MCF 10A (cell line): ENCODE data around the gene TEAD1. TPM values are rescaled to one million over a fixed set of nuclear protein-coding genes. Genes with fewer than 3 reads are reported as not detected.

Source experiments
- BruUV-seq: library from RNA; stranded (reverse); fragments of 400-500 nt; replicated peaks from 2 replicates; lab custom pipeline; 2021; lab: Mats Ljungman, UMichigan
- CTCF ChIA-PET: fragments of 300-600 bp; sonication (Branson Sonifier 250); formaldehyde crosslinking; extraction: SDS; loops from one replicate; lab custom pipeline; 2021; ENCODE audit warnings: antibody characterized with exemption, inconsistent platforms; lab: Yijun Ruan, JAX
- POLR2A ChIA-PET: fragments of 300-600, 350-650 bp; sonication (Branson Sonifier 250); formaldehyde crosslinking; extraction: SDS; loops from one replicate; lab custom pipeline; 2020; ENCODE audit warnings: antibody characterized with exemption, inconsistent platforms; lab: Yijun Ruan, JAX
- DNase-seq: peaks from one replicate; pipeline ENCODE4 v3.0.0-alpha.2; 2018; ENCODE audit not compliant: unreplicated experiment
- H3K27ac Mint-ChIP-seq: one replicate; pipeline ENCODE4 v1.8.0; 2022; ENCODE audit warnings: mild to moderate bottlenecking, low read depth, mixed read lengths; ENCODE audit not compliant: unreplicated experiment
- H3K27me3 Mint-ChIP-seq: one replicate; pipeline ENCODE4 v1.8.0; 2022; ENCODE audit warnings: mixed read lengths; ENCODE audit not compliant: insufficient read depth, unreplicated experiment
- H3K36me3 Mint-ChIP-seq: one replicate; pipeline ENCODE4 v1.8.0; 2022; ENCODE audit warnings: mild to moderate bottlenecking, moderate library complexity, mixed read lengths; ENCODE audit not compliant: insufficient read depth, unreplicated experiment
- H3K4me1 Mint-ChIP-seq: one replicate; pipeline ENCODE4 v1.8.0; 2022; ENCODE audit warnings: mixed read lengths; ENCODE audit not compliant: insufficient read depth, unreplicated experiment
- H3K4me3 Mint-ChIP-seq: one replicate; pipeline ENCODE4 v1.8.0; 2022; ENCODE audit warnings: mild to moderate bottlenecking, moderate library complexity, mixed read lengths; ENCODE audit not compliant: unreplicated experiment
- H3K9me3 Mint-ChIP-seq: one replicate; pipeline ENCODE4 v1.8.0; 2022; ENCODE audit warnings: mixed read lengths; ENCODE audit not compliant: unreplicated experiment
- CTCF ChIP-seq: fragments of 200-600 bp; IDR thresholded peaks from one replicate; pipeline ENCODE4 v1.8.0; 2022; ENCODE audit warnings: antibody characterized with exemption, mild to moderate bottlenecking; ENCODE audit not compliant: unreplicated experiment
- intact Hi-C: fragments of 100-400 bp; cut with micrococcal nuclease; formaldehyde crosslinking; loops from 2 replicates; pipeline ENCODE4 v1.14.1; 2022
- total RNA-seq: library from RNA; stranded (reverse); gene quantifications from 2 replicates; pipeline ENCODE4 v1.2.3, GENCODE V29; 2022

TEAD1 gene
- total RNA-seq, 1 experiment from 2014 or later: 123 TPM

GRCh38 chr11:12993626-12994025 lies 319.4 kb downstream of the TEAD1 start:
- no peak overlapping the region for H3K27ac Mint-ChIP-seq
- DNase-seq: no peak

More at GRCh38 chr11:12993626-12994025, 319.4 kb downstream of the TEAD1 start:
- no peaks in the 10 kb centered on the region for H3K9me3 Mint-ChIP-seq
- H3K27me3 Mint-ChIP-seq: no peaks in the 10 kb centered on the region
- CTCF ChIA-PET: interaction anchor here (0.7 kb wide), 1 partner anchor 373 kb away, joined by 3 read pairs; no protein-coding TSS in a partner anchor
- H3K4me3 Mint-ChIP-seq: no peak overlapping the region
- no peaks in the 10 kb centered on the region for H3K36me3 Mint-ChIP-seq
- no peaks in the 10 kb centered on the region for H3K4me1 Mint-ChIP-seq
- no peak for TF ChIP-seq CTCF
- POLR2A ChIA-PET: interaction anchor here (1.2 kb wide), 1 partner anchor 9 kb away, joined by 3 read pairs; no protein-coding TSS in a partner anchor
- no TSS peak for BruUV-seq
- intact Hi-C loops: no loop called here
